Stimulated activated naive CD4-positive, alpha-beta T cell (primary cell): ENCODE measurements around the gene ZBTB7A.

ENCODE experiments used
- DNase-seq, 6 experiments: peaks; one replicate each; lab custom pipeline; 2025; lab: John Stamatoyannopoulos, UW

The ZBTB7A gene

DNA sequence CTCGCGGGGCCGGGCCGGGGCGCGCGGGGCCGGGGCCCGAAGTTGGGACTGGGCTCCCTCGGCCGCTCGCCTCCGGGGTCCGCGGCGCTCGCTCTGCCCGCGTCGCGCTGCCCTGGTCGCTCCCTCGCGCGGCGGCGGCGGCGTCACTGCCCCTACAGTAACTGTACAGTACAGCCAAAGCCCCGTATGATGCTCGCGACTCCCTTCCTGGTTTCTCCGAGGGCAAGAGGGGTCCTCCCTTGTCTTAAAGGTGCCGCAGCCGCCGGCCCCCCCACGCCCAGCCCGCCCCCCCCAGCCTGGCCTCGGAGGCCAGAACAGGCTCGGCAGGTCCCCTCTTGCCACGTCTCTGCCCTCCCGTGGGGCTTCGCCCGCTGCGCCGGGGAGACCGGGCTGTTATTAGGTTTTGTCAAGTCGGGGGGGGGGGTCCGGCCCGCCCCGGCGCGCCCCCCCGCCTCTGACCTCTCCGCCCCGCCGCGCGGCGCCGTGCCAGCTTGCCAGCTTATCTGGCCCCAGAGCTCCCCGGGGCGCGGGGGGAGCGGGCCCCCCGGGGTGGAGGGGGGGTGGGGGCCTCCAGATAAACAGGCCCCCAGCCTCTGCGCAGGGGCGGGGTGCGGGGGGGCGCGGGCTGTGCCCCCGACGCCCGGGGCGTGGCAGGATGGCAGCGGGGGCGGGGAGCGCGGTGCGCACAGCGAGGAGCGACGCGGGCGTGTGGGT, at the start of gene ZBTB7A:
TSS of gene ZBTB7A (minus strand) at position 218 of the 714 bp plus-strand sequence. CDS start 11,667 bp downstream, outside the sequence.
- peak; percentile 66 to 88 (median 77) for DNase-seq

DNA sequence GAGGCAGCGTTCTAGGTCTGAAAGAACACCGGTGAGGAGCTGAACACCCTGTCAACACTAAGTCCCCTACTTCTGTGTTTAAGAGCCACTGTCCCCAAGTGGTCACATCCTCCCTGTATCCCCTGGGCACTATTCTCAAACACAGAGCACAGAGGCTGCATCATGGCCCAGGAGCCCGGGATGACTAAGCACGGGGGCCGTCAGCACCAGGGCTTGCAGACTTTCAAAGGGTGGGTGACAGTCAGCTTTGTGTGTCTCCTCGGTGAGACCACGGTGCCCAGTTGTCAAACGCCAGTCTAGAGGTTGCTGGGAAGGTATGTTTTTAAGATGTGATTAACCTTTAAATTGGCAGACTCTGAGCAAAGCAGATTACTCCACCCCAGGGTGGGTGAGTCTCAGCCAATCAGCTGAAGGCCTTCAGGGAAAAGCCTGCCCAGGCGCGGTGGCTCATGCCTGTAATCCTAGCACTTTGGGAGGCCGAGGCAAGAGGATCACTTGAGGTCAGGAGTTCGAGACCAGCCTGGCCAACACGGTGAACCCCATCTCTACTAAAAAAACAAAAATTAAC, 49.2 kb upstream of the ZBTB7A start:
- DNase-seq = no peak

DNA sequence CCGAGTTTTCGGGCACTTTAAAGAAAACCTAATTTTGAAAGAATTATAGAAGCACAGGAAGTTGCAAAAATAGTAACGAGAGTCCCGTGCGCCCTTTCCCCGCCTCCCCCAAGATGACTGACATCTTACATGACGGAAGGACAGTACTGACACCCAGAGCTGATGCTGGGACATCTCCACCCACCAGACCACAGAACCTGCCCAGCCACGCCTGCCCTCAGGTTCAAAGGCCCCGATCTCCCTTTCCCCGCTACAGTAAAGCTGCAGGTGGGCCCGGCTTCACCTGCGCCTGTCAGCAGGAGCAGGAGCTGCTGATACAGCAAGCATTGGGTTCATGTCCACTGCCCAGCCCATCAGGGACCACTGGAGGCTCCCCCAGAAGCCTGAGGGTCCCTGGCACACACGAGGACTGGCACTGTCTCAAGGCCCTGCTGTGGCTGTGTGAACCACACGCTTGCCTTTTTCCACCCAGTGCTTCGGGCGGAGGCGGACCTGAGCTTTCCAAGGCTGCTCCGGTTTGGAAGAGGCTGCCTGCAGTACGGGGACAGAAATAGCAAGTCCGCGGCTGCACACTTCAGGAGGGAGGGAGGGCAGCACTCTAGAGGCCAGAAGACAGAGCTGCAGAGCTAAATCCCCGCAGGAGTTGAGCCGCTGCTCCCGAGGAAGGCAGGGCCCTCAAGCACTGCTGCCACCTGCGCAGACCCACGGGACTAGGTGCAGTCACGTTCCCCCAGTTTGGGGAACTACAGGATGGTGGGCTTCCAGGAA, 48.5 kb upstream of the ZBTB7A start:
- peak; percentile 22 to 65 (median 61) for DNase-seq

DNA sequence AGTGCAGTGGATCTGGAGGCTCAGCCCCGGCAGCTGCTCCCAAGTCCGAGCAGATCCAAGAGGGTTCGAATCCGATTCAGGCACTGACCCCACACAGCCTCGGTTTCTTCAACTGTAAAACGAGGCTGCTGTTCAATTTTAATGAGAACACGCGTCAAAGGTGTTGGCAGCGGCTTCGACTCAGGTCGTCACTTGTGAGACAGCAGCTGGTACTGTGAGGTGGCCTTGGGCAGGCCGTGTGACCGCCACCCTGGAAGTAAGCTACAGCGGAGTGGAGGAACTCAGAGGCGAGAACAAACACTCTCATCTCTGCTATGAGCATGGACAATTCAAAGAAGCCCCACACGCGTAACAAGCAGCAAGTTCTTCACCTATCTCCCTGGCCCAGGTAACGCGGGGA, 47.5 kb upstream of the ZBTB7A start:
- no peak for DNase-seq

DNA sequence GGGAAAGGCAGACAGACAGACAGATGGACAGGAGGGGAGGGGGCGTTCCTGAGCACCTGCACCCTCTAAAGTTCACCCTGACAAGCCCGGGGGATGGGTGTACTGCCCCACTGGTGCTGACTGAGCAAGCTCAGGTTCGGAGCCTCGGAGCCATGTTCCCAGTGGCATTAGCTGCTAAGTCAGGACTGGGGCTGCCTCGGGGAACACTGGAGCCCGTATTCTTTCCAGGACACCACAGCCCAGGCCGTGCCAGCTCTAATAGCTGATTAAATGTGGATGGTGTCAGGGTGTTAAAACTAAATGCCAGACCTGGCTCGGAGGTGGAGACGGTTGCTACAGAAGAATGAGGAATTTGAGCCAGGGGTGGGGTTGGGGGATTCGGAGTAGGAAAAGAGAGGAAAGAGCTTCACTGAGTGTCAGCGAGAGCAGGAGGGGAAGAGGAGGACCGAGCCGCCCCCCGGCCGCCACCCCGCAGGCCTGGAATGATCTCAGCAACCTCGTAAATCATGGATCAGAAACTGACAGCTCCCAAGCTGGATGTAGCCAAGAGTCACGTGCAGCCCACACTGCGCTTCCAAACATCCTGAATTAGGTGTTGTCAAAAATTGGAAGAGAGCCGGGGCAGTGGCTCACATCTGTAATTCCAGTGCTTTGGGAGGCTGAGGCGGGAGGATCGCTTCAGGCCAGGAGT, 46.8 kb upstream of the ZBTB7A start:
- DNase-seq = no peak

DNA sequence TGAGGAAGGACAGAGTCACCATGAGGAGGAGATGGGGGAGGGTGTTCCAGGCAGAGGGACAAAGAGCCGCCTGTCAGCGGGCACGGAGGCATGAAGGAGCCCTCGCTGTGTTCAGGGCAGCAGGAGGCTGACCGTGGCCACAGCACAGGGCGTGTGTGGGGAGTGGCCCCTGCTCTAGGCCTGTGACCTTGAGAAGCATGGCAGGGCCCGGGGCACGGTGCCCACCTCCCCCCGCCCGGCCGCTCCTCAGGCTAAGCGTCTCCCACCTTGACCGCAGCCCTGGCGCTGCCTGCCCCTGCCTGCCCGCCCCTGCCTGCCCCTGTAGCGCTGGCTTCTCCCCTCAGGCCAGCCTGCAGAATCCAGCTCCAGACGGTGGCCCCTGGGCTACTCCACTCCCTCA, 45.7 kb upstream of the ZBTB7A start:
- DNase-seq = no peak

DNA sequence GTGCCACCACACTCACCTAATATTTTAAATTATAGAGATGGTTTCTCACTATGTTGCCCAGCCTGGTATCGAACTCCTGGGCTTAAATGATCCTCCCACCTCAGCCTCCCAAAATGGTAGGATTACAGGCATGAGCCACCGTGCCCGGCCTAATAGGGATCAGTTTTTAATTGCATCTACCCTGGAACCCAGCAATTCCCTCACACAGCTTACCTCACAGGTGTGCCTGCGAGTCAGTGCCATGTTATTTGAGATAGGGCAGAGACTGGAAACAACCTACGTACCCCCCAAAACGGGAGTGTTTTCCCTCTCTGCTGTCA, 42.9 kb upstream of the ZBTB7A start:
- no peak for DNase-seq

DNA sequence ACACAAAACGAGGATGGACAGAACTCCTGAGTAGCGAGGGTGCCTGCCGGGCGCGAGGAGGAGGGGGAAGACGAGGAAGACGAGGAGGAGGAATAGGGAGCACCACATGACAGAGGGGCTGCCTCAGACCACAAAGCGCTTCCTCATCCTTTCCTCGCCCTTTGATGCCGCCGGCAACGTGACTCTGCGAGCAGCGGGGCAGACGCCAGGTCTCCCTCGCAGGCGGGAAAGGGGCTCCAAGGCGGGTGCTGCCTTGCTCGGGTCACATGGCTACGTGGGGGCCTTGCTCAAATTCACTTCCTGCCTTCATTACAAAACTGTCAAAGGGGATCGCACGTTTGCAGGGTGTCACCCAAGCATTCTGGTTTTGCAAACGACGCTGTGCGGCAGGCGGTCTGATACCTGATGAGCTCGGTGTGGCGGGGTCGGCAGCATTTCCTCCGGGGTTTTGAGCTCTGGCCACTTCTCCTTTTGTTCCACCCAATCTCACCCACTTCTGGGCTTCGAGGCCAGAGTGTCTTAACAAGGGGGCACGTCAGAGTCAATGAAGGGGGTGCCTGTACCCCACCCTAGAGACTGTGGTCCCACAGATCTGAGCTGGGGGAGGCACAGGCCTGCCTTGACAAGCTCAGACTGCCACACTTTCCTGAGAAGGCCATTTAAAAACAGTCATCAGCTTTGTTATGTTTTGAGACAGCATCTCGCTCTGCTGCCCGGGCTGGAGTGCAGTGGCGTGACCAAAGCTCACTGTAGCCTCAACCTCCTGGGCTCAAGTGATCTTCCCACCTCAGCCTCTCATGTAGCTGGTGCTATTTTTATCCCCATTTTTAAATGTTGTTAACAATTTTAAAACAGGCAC, 42.3 kb upstream of the ZBTB7A start:
- peak; percentile 51 to 78 (median 71) for DNase-seq

DNA sequence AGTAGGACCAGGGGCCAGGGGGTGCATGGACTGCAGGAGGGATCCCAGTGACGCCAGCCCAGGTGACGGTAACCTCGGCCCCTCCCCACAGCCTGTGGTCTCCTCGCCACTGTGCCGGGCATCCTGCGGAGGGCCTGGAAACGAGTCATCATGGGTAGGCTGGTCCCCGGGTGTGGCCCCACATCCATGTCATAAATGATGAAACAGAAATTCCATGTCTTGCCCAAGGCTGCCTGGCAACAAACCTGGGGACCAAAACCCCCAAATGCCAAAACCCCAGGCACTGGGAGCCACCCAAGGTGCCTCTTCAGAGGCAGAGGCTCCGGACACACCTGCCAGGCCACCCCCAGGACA, 36.4 kb upstream of the ZBTB7A start:
- DNase-seq = no peak

DNA sequence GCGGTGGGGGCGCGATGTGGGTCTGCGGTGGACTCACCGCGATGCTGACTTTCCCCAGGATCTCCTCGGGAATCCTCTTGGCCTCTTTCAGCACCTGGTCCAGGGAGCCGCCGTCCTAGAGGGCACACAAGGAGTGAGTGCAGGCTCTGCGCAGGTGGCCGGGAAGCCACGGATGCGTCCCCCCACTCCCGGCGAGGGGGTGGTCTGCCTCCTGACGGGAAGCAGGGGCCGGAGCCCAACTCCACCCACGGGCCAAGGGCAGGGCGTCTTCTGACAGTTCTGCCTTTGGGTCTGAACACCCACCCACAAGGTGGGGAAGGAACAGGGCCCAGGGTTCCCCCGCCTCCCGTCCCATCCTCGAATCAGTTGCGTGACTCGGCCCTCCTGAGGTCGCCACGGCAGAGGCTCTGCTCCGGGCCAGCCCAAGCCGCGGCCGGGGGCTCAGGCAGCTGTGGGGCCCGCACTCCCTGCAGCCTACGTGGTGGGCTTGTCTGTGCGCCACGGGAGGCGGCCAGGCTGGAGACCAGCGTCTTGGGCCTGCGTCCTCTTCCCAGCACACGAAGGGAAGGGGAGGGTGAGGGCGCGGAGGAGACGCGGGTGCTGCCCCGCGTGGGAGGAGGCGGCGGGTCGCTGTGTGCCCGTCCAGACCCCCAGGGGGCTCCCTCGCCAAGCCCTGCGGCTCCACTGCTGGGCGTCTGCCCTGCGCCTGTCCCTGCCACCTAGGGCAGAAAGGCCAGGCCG, 35.8 kb upstream of the ZBTB7A start:
- DNase-seq = no peak

DNA sequence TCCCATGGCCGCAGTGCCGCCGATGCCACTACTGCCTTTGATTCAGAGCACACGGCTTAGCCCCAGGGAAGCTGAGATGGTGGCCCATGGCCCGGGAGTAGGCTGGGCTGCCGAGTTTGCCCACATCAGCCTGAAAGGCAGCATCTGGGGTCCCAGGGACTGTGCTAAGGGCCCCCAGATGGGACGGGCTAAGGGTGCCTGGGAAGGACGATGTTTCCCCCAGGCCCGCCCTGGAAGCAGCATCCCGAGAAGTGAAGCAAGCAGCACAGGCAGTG, 34.7 kb upstream of the ZBTB7A start:
- no peak for DNase-seq

DNA sequence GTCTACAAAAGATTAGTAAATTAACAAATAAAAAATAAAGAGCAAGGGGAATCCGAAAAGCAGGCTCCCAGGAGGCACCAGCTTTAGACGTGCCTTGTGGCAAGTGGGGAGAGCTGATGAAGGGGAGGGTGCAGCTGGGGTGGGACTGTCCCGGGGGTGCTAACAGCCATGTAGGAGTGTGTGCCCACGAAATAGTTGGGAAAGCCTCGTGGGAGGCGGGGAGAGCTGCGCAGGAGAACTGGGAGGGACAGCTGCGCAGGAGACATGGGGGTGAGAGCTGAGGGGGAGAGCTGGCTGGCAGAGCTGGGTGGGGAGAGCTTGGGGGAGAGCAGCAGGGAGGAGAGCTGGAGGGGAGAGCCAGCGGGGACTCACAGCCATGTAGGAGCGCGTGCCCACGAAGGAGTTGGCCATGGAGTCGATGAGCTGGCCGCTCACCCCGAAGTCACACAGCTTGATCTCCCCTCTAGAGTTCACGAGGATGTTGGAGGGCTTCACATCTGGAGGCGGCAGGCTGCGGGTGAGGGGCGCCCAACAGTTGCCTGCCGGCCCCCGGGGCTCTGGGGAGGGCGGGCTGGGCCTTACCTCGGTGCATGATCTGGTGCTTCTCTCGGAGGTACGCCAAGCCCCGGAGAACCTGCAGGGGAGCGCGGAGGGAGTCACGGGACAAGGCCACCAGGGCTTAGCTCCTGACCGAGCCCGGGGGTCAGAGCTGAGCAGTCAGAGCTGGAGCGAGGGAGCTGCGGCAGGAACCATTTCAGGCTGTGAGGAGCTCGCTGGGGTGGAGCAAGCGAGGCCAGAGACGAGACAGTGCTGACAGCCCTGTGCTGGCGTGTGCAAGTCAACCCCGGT, 34.2 kb upstream of the ZBTB7A start:
- no peak for DNase-seq

DNA sequence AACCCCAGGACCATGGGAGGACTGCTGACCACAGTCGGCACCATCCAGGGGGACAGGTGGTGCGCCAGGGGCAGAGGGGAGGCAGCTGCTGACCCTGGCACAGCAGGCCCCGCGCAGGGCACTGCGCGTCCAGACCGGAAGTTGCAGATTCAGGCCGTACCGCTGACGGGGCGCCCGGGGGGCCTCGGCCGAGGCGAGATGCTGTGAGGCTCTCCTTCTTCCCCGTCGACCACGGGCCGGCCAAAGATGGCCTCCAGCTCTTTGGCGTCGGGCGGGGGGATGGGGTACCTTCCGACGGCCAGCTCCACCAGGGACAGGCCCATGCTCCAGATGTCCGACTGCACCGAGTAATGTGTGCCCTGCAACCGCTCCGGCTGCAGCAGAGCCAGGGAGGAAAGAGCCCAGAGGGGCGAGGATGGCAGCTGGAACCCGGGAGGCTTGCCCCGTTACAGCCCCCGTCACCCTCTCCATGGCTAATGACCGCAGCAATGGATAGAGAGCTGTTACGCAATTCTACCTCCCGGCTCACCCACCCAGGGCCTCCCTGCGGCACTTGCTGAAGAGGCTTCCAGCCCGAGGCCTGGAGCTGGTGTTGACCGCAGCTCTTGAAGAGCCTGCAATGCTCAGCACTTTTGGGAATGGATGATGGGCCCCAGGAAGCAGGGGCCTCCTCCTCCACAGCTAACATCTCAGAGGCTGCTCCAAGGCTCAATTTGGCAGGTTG, 32.5 kb upstream of the ZBTB7A start:
- no peak for DNase-seq

DNA sequence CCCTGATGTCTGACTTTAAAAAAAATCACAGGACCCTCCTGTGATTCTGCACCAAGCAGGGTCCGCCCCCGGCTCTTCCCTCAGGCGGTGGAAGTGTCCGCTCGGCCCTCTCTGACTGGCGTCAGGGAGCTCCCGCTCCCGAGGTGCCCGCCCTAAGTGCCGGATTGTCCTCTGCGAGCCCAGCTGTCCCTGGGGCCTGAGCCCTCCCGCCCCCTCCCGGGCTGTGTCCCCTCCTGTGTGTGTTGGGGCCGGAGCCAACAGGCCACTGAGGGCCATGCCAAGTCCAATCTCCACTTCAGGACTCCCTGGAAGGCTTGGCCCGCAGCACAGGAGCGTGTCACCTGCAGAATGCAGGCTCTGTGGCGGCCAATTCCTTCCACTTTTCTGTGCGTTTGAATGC, 31.8 kb upstream of the ZBTB7A start:
- no peak for DNase-seq

DNA sequence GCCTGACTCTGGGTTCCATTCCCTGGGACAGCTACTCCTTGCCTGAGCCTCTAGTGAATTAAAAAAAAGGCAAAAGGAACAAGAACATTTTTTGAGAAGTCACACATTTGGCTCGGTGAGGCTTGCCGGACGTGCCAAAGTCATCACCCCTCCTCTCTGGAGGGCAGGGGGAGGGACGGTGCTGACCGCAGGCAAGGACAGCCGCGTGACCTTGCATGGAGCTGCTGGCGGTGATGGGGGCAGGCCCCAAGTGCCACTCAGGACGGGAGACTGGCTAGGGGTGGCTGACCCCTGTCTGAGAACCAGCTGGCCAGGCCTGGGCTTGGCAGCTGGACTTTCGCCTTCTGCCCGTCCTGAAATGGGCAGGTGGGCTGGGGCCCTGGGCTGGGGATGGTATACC, 30.8 kb upstream of the ZBTB7A start:
- DNase-seq = no peak

DNA sequence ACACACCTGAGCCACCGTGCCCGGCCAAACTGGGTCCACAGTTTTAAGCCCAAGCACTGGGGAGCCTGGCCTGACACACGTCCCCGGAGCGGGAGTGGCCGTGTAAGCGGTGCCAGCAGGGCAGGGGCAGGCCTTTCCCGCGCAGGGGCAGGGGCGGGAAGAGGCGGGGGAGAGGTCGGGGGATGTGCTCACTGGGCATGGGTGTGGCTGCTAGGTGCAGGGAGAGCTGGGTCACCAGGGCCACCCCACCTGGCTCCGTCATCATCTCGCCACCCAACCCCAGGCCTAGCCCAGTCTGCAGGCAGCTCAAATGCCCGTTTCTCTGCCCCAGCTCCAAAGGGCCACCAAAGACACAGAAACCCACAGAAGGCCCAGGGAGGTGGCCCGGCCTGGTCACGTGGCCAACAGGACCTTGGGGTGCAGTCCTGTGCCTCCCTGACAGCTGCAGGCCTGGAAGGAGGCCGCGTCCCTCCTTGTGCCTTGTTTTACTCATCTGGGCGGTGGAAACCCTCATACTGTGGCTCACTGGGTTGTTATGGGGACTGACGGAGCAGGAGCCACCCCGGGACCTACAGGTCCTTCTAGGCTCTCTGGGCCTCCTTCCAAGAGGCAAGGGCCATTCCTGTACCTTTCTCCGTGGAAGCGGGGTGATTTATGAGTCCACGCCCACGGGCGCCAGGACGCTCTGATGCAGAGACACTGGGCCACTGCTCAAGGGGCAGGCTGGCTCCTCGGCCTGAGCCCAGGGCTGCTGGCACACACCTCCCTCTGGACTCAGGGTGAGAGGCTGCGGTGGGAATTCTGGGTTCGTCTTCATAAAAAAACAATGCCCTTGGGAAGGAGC, 29.6 kb upstream of the ZBTB7A start:
- DNase-seq = no peak

DNA sequence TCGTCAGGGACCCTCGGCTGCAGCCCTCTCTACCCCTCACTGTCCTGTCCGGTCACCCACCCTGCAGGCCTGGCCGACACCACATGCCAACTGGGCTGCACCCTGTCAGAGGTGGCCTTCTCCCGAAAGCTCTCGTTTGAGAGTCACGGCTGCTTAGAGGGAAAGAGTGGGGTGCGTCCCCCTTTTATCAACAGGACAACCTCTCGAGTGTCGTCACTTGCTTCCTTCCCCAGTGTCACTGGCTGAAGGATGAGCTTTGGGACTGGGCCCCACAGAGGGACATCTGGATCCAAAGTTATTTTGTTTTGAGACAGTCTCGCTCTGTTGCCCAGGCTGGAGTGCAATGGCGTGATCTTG, 28.8 kb upstream of the ZBTB7A start:
- DNase-seq = no peak

DNA sequence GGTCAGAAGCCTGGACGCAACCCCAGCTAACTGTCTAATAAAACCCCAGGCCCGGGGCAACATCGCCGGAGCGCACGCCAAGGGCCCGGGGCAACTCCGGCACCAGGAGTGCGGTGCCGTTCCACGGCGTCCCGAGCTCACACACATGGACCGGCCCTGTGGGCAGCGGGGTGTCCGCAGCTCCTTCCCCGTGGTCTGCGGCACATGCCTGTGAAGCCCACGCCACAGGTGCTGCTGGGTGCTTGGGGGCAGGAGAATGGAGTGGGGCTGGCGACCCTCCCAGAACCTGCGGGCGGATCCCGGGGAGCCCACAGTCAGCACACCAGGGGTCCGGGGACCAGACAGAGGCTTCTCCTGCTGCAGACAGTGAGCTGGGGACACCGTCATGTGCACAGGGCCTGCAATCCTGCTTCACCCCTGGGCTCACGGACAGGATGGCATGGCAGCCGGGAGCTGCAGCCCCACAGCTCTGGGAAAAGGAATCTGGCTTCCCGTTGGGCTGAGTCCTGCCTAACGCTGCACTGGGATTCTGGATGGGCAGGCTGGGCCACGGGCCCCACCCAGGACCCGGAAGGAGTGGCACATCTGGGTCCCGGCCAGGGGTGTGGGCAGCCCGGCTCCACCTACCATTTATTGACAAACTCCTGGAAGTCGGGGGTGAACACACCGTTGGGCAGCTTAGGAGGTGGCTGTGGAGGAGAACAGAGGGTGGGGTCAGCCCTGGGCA, 28.2 kb upstream of the ZBTB7A start:
- DNase-seq = no peak
